ENCODE measurements around the gene FLT1.

Gene FLT1

GRCh38 chr13:28435917-28436316 lies 59.0 kb downstream of the FLT1 start:
- no peak for TF ChIP-seq CTCF (conservative IDR thresholded peaks at IDR 0.05; ENCODE audit: low read depth, low read length)
- Histone ChIP-seq H3K79me2 (ENCODE audit: insufficient read depth, low read depth) (no peaks in the 10 kb centered on the region), H3K36me3 (ENCODE audit: insufficient read depth) (no peaks in the 10 kb centered on the region), H3K4me2 (no peak overlapping the region), H2AFZ (ENCODE audit: low read depth) (no peak overlapping the region), H3K27me3 (ENCODE audit: insufficient read depth, low read depth) (no peaks in the 10 kb centered on the region), H3K4me1 (ENCODE audit: low read depth, poor library complexity, severe bottlenecking) (peaks cover under 1% of the 10 kb centered on the region), H4K20me1 (ENCODE audit: insufficient read depth) (no peaks in the 10 kb centered on the region), H3K4me3 (IDR thresholded peaks at IDR 0.05; ENCODE audit: insufficient read depth, low read depth, low read length) (no peak overlapping the region), H3K27ac (no peak overlapping the region), H3K9ac (no peak overlapping the region)

- no peak overlapping the region for H3K9ac ChIP-seq
- H3K27ac ChIP-seq, result no peak overlapping the region
- H3K79me2 ChIP-seq (ENCODE audit: insufficient read depth, low read depth), result no peaks in the 10 kb centered on the region
- H3K4me1 ChIP-seq (ENCODE audit: low read depth, poor library complexity, severe bottlenecking), result peaks cover 10% of the 10 kb centered on the region
- no peaks in the 10 kb centered on the region for H4K20me1 ChIP-seq (ENCODE audit: insufficient read depth)
- no peak overlapping the region for H3K4me2 ChIP-seq
- no peak overlapping the region for H3K4me3 ChIP-seq (IDR thresholded peaks at IDR 0.05; ENCODE audit: insufficient read depth, low read depth, low read length)
- no peaks in the 10 kb centered on the region for H3K27me3 ChIP-seq (ENCODE audit: insufficient read depth, low read depth)
- no peak overlapping the region for H2AFZ ChIP-seq (ENCODE audit: low read depth)
- no peaks in the 10 kb centered on the region for H3K36me3 ChIP-seq (ENCODE audit: insufficient read depth)
- no peak for TF ChIP-seq CTCF (conservative IDR thresholded peaks at IDR 0.05; ENCODE audit: low read depth, low read length)
Measured at GRCh38 chr13:28434926-28435325, 60.0 kb downstream of the FLT1 start.

GRCh38 chr13:28432816-28433560 lies 61.9 kb downstream of the FLT1 start:
- no peak overlapping the region for H2AFZ ChIP-seq (ENCODE audit: low read depth)
- H3K27me3 ChIP-seq (ENCODE audit: insufficient read depth, low read depth), result no peaks in the 10 kb centered on the region
- no peaks in the 10 kb centered on the region for H3K79me2 ChIP-seq (ENCODE audit: insufficient read depth, low read depth)
- TF ChIP-seq CTCF (conservative IDR thresholded peaks at IDR 0.05; ENCODE audit: low read depth, low read length), result no peak
- H3K36me3 ChIP-seq (ENCODE audit: insufficient read depth), result no peaks in the 10 kb centered on the region
- no peak overlapping the region for H3K4me2 ChIP-seq
- H3K27ac ChIP-seq, result no peak overlapping the region
- no peak overlapping the region for H3K4me3 ChIP-seq (IDR thresholded peaks at IDR 0.05; ENCODE audit: insufficient read depth, low read depth, low read length)
- no peak overlapping the region for H3K9ac ChIP-seq
- no peaks in the 10 kb centered on the region for H4K20me1 ChIP-seq (ENCODE audit: insufficient read depth)
- peaks cover 19% of the 10 kb centered on the region for H3K4me1 ChIP-seq (ENCODE audit: low read depth, poor library complexity, severe bottlenecking)

GRCh38 chr13:28429685-28430290 lies 65.1 kb downstream of the FLT1 start:
- H3K27ac ChIP-seq, result peak overlapping the region; percentile 22; the same call in 1 of the 2 replicates
- no peaks in the 10 kb centered on the region for H4K20me1 ChIP-seq (ENCODE audit: insufficient read depth)
- H3K4me3 ChIP-seq (IDR thresholded peaks at IDR 0.05; ENCODE audit: insufficient read depth, low read depth, low read length), result no peak overlapping the region
- no peaks in the 10 kb centered on the region for H3K36me3 ChIP-seq (ENCODE audit: insufficient read depth)
- peak overlapping the region; percentile 69 for H3K4me2 ChIP-seq
- H2AFZ ChIP-seq (ENCODE audit: low read depth), result peak overlapping the region; percentile 42; the same call in 1 of the 2 replicates
- no peaks in the 10 kb centered on the region for H3K27me3 ChIP-seq (ENCODE audit: insufficient read depth, low read depth)
- H3K9ac ChIP-seq, result no peak overlapping the region
- TF ChIP-seq CTCF (conservative IDR thresholded peaks at IDR 0.05; ENCODE audit: low read depth, low read length), result no peak
- H3K79me2 ChIP-seq (ENCODE audit: insufficient read depth, low read depth), result no peaks in the 10 kb centered on the region
- peaks cover 19% of the 10 kb centered on the region for H3K4me1 ChIP-seq (ENCODE audit: low read depth, poor library complexity, severe bottlenecking)
